Cardiac fibroblast (primary cell): ENCODE measurements around the gene NOC2L.

Experiments used
- DNase-seq, 2 donors: peaks; one replicate each; pipeline versions ENCODE4 v3.0.0 to v3.0.0-alpha.2; 2010; ENCODE audit warnings: low read depth in 2 of 2
- H3K4me3 ChIP-seq, 2 donors: replicated peaks in 1 of 2; 1 replicate in 1 of 2; 2 replicates in 1 of 2; pipeline ENCODE4 v1.5.1; 2011; ENCODE audit warnings: low read depth in 2 of 2, low read length in 2 of 2, mild to moderate bottlenecking in 2 of 2, moderate library complexity in 1 of 2
- TF ChIP-seq, protein P1 (sequence below): IDR thresholded peaks from one replicate; pipeline ENCODE4 v1.5.1; 2011; ENCODE audit warnings: low read depth, mild to moderate bottlenecking, low read length, inconsistent platforms

NOC2L gene

DNA sequence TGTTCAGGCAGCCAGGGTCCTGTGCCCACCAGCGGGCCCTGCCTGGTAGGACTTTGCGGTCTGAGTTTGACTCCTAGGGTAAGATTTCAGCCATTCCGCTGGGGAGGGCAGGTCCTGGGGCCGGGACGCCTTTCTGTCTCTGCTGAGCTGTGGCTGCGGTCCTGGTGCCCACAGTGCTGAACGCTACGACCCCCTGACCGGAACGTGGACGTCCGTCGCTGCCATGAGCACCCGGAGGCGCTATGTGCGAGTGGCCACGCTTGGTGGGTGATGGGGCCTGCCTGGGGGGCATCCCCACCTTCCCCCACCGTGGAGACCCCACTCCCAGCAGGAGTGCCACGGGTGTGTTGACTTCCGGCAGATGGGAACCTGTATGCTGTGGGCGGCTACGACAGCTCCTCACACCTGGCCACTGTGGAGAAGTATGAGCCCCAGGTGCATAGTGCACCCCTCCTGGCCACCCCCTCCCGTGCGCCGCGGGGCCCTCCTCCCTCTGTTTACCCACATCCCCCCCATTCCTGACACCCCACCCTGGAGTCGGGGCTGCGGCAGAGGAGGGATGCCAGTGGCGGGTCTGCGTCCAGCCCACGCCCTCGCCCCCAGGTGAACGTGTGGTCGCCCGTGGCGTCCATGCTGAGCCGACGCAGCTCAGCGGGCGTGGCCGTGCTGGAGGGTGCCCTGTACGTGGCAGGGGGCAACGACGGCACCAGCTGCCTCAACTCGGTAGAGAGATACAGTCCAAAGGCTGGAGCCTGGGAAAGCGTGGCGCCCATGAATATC, 4.9 kb upstream of the NOC2L start:
- TF ChIP-seq, protein P1, sequence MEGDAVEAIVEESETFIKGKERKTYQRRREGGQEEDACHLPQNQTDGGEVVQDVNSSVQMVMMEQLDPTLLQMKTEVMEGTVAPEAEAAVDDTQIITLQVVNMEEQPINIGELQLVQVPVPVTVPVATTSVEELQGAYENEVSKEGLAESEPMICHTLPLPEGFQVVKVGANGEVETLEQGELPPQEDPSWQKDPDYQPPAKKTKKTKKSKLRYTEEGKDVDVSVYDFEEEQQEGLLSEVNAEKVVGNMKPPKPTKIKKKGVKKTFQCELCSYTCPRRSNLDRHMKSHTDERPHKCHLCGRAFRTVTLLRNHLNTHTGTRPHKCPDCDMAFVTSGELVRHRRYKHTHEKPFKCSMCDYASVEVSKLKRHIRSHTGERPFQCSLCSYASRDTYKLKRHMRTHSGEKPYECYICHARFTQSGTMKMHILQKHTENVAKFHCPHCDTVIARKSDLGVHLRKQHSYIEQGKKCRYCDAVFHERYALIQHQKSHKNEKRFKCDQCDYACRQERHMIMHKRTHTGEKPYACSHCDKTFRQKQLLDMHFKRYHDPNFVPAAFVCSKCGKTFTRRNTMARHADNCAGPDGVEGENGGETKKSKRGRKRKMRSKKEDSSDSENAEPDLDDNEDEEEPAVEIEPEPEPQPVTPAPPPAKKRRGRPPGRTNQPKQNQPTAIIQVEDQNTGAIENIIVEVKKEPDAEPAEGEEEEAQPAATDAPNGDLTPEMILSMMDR, result no peak
- H3K4me3 ChIP-seq, result no peak overlapping the region
- no peak for DNase-seq

- no peak for DNase-seq
- TF ChIP-seq, protein P1, result no peak
- no peak overlapping the region for H3K4me3 ChIP-seq
Observed at GRCh38 chr1:963301-963651, 4.2 kb upstream of the NOC2L start.

- H3K4me3 ChIP-seq, result no peak overlapping the region
- DNase-seq, result no peak
- TF ChIP-seq, protein P1, result no peak
Observed at GRCh38 chr1:962381-963300, 3.6 kb upstream of the NOC2L start.

DNA sequence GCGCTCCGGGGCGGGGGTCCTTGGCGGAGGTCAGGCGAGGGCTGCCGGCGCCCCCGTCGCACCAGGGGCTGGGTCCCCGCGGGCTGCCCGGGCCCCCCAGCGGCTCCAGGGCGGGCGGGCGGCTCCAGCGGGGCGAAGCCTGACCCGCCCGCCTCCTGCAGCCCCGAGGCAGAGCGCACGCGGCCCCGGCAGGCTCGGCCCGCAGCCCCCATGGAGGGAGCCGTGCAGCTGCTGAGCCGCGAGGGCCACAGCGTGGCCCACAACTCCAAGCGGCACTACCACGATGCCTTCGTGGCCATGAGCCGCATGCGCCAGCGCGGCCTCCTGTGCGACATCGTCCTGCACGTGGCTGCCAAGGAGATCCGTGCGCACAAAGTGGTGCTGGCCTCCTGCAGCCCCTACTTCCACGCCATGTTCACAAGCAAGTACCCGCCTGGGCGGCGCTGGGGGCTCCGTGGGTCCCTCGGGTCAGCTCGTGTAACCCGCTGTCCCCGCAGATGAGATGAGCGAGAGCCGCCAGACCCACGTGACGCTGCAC, 2.1 kb upstream of the NOC2L start:
- peak overlapping the region; percentile 47 to 68 for H3K4me3 ChIP-seq
- TF ChIP-seq, protein P1, result no peak
- DNase-seq, result no peak

DNA sequence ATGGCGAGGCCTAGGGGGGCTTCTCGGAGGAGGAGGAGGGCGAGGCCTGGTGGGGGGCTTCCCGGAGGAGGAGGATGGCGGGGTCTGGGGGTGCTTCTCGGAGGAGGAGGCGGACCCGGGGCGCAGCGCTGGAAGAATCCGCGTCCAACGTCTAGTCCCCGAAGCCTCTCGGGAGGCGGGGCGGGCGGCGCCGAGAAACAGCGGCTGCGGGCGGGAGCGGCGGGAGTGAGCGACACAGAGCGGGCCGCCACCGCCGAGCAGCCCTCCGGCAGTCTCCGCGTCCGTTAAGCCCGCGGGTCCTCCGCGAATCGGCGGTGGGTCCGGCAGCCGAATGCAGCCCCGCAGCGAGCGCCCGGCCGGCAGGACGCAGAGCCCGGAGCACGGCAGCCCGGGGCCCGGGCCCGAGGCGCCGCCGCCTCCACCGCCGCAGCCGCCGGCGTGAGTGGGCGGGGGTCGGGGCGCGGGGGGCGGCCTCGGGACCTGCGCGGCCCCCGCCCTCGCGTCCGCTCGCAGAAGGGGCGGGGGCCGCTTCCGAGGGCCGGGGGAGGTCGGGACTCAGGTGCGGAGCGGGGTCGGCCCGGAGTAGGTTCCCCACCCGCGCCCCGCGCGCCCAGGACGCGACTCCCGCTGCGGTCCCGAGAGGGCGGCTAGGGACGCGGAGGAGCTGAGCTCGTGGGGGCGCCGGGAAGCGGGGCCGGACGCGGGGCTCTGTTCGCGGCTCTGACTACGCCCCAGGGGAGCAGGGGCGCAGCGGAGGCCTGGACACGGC, 1.5 kb upstream of the NOC2L start, which contains the start of gene KLHL17:
Gene KLHL17 (plus strand): TSS at position 222 of the 769 bp plus-strand sequence. CDS start 110 bp downstream, at position 332.
- peak; percentile 66 to 72 for DNase-seq
- TF ChIP-seq, protein P1, result no peak
- H3K4me3 ChIP-seq, result peak within 1 kb of the TSS; percentile 47 to 68

- DNase-seq, result no peak
Observed at GRCh38 chr1:959731-960362, 791 bp upstream of the NOC2L start.

More at GRCh38 chr1:959731-960362, 791 bp upstream of the NOC2L start:
- H3K4me3 ChIP-seq, result peak overlapping the region; percentile 47 to 68
- TF ChIP-seq, protein P1, result no peak
